Activated CD8-positive, alpha-beta memory T cell treated with anti-CD3 and anti-CD28 coated beads, Interleukin-2, amount 50 U/mL, for 48 hours (primary cell): ENCODE measurements around the gene CFAP97D2.
"Not testable (repeated sequence)": the region's sequence is repeated elsewhere in the genome, so short reads cannot be mapped to it uniquely, and the experiment has no call there.

Experiments
- DNase-seq: peaks from one replicate; pipeline ENCODE4 v3.0.0-alpha.2; 2020

The CFAP97D2 gene

DNA sequence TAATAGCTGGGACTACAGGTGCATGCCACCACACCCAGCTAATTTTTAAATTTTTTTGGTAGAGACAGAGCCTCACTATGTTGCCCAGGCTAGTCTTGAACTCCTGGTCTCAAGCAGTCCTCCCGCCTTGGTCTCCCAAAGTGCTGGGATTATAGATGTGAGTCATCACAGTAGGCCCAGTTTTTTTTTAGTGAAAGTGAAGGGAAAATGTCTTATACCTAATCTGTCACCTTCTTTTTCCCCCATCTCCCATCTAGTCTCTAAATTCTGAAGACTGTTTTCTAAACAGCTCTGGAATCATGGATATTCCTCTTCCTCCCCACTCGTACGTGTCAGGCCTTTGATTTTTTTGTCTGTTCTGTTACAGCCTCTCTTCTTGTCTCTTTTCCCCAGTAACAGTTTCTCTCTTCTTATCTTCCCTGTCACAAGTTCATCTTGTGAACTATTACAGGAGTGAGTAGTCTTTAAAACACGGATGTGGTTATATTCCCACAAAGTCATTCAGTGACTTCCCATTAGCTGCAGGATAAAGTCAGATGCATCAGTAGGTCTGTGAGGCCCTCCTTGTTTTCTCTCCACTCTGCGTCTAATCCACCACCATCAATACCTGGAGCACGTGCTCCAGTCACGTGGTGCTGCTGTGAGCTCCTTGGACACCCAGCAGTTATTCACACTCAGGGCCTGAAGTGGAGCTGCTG, 58.5 kb downstream of the CFAP97D2 start:
- no peak for DNase-seq

DNA sequence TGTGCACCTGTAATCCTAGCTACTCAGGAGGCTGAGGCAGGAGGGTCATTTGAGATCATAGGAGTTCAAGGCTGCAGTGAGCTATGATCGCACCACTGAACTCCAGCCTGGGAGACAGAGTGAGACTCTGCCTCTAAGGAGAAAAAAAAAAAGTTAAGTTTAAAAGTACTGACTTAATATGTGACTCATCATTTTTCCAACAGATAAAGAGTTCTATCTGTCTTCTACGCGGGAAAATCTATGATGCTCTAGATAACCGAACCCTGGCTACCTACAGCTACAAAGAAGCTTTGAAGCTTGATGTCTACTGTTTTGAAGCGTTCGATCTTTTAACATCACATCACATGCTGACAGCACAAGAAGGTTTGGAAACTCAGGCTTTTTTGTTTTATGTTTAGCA, 62.9 kb downstream of the CFAP97D2 start:
- no peak for DNase-seq

DNA sequence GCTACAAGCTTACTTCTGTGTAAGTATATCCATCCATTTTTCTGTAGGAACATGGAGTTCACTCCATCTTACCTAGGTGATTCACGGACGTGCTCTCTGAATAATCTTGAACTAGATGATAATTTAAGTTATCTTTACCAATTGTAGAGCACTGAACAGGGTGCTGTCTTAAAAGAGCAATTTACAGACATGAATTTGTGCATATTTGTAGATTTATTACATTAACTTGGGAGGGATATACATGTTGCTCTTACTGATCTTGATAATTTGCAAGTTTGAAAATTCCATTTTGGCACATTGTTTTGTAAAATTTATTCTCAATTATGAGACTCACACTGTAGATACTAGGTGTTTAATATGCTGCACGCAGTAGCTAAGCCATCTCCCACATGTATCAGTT, 64.9 kb downstream of the CFAP97D2 start:
- no peak for DNase-seq

DNA sequence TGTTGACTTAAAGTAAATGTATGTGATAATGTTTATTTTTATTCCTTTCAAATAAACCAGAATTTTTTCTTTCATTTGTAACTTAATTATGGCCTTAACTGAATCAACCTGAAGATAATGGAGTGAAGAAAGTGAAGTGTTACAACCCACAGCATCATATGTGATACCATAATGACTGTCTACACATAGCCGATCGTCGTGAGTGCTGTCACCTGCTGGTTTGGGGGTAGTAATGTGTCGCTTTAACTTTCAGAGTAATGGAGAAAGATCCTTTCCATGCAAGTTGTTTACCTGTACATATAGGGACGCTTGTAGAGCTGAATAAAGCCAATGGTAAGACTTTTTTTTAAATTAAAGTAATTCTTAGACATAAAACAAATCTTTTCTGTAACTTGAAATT, 65.6 kb downstream of the CFAP97D2 start:
- no peak for DNase-seq

DNA sequence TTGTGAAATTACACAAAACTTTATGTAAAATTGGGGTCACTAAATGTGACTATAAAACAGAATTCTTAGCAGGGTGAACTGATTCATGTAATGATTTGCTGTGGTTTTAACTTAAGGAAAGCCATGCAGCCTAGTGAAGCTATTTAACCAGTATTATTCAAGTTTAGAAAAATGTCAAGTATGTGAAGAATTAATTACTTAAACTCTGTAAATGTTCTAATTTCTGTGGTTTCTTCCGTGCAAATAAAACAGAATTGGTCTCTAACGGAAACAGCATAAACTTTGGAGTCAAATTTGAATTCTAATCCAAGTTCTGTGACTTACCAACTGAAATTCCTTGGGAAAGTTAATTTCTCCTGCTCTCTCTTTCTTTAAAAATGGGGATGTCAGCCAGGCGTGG, 69.0 kb downstream of the CFAP97D2 start:
- DNase-seq: no peak

DNA sequence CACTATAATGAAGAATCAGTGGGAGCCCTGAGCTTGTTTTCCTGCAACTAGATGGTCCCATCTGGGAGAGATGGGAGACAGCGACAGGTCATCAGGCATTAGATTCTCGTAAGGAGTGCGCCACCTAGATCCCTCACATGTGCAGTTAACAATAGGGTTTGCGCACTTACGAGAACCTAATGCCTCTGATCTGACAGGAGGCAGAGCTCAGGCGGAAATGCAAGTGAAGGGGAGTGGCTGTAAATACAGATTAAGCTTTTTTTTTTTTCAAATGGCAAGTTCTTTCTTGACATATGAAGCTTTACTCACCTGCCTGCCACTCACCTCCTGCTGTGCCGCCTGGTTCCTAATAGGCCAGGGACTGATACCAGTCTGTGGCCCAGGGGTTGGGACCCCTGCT, 70.0 kb downstream of the CFAP97D2 start:
- no peak for DNase-seq

DNA sequence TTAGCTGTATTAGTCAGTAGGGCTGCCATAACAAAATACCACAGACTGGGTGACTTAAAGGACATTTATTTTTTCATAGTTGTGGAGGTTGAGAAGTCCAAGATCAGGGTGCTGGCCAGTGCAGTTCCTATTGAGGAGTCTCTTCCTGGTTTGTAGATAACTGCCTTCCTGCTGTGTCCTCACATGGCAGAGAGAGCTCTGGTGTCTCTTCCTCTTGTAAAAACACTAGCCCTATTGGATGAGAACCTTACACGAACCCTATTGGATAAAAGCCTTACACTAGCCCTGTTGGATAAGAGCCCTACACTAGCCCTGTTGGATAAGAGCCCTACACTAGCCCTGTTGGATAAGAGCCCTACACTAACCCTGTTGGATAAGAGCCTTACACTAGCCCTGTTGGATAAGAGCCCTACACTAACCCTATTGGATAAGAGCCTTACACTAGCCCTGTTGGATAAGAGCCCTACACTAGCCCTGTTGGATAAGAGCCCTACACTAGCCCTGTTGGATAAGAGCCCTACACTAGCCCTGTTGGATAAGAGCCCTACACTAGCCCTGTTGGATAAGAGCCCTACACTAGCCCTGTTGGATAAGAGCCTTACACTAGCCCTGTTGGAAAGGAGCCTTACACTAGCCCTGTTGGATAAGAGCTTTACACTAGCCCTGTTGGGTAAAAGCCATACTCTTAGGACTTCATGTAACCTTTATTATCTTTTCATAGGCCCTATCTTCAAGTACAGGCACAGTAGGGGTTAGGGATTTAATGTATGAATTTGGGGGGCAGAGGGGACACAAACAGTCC, 72.8 kb downstream of the CFAP97D2 start:
- not testable (repeated sequence) for DNase-seq

DNA sequence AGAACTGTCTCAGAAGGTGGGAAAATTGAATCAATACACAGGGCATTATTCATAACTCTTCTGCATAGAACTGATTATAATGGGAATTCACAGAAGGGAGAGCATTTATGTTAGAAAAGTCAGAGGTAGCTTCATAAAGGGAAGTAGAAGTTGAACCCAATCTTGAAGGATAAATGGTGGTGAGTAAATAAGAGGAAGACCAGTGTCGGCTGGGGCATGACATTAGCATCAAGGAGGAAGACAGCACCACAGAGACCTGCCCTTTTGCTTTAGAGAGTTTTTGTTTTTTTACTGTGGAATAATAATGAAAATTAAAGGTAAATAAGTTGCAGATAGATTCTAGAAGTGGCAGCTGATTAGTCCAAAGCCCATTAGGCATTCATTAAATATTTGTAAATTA, 77.5 kb downstream of the CFAP97D2 start:
- no peak for DNase-seq

DNA sequence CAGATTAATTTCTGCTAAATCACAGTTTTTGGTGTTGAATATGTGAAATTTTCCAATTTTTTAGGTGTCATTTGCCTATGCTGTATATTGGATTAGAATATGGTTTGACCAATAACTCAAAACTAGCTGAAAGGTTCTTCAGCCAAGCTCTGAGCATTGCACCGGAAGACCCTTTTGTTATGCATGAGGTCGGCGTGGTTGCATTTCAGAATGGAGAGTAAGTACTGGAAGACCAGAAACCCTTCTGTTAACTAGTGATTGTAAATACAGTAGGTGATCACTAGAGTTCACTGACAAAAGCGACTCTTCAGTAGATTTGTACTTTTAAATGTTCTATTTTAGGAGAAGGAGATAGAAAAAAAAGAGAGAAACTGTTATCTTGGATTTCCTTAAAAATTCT, 78.0 kb downstream of the CFAP97D2 start:
- DNase-seq: no peak

DNA sequence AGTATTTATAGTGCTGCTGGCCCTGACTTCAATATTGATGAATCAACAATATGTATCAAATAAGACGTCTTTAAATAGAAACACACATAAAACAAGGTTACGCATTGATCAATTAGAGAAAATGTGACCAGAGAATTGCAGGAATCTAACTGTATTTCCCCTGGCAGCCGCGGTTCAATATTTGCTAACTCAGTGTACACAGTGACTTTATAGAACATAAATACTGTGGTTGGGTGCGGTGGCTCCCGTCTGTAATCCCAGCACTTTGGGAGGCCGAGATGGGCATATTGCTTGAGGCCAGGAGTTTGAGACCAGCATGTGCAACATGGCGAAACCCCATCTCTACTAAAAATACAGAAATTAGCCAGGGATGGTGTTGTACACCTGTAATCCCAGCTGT, 79.5 kb downstream of the CFAP97D2 start:
- DNase-seq: no peak

DNA sequence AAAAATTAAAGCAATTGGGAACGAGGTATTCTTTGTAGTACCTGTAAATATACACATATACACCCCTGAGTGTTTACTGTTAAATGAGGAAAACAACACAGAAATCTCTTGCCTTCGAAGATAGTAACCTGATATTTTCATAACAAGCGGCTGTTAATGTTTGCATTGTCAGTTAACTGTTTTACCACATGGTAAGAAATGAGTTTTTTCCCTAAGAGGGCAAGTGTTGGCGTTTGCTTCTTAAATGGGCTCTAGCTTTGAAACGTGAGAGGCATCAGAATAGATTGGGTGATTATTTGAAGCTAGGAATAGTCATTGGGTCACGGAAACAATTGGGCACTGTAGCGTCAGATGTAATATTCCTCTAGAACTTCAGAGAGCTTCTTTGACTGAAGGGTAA, 80.3 kb downstream of the CFAP97D2 start:
- no peak for DNase-seq

DNA sequence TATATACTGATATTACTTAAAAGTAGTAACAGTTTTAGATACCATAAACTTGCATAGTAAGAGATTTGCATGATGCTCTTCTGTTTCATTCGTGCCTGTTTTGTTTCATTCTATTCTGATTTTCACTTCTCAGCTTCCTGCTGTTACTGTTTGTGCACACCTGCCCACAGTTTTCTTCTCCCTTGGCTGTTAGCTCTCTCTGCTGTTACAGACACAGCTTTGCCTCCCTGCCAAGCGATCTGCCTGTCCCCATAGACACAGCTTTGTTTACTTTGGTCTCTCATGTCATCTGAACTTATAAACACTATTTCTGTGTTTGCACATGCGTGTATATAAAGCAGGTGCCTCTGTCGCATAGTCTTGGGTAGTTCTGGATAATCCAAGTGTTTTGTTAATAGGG, 80.9 kb downstream of the CFAP97D2 start:
- DNase-seq: no peak

DNA sequence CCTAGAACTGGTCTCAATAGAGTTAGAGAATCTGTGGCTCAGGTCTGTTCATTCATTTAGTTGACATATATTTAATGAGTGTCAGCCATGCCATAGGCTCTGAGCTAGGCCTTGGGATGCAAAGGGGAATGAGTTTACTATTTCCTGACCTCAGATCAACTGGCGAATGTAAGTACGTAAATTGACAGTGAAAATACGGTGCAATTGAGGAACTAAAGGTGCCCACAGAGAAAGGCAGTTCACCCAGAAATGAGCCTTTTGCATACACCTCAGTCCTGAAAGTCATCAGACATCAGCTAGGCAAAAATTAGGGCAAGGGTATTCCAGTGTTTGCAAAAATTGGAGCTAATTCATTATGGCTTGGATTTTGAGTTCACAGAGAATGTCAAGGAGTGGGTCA, 81.8 kb downstream of the CFAP97D2 start:
- no peak for DNase-seq

DNA sequence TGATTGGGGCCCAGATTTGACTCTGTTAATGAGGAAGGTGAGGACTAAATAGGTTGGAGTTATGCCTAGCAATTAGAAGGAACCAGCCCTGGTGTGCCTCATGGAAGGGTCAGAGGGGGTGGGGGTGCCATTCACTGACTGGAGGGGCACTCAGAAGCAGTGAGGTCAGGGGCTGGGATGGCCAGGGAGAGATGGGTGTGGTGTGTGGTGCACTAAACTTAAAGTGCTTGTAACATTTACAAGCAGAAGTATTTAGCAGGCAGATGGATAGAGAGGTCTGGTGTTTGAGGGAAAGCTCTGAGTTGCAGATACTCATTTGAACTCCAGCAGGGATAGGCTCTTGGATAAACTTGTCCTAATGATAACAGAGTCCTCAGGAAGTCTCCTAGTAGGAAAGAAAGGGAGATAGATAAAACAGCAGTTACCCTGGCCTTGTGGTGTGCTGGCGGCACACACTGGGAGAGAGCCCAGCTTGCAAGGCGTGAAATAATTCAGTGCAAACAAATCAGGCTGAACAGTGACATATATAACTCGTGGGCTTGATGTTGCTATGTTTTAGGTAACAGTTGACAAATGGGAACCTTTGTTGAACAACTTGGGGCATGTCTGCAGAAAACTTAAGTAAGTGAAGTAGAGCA, 82.4 kb downstream of the CFAP97D2 start:
- no peak for DNase-seq

DNA sequence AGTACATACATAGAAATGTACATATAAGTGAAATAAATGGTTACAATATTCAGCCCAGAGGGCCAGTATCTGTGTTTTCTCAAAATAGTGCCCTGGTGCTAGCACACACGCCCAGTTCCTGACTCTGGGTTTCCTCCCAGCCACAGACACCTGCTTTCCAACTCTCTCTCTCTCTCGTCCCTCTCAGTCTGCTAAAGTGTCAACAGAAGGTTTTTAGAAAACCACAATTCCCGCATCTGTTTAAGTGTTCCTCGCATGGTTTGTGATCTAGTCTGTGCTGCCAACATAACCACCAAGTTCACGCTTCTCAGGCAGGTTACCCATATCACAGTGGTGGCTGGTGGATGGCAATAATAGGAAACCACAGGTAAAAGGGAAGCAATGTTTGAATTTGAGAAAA, 84.5 kb downstream of the CFAP97D2 start:
- no peak for DNase-seq

DNA sequence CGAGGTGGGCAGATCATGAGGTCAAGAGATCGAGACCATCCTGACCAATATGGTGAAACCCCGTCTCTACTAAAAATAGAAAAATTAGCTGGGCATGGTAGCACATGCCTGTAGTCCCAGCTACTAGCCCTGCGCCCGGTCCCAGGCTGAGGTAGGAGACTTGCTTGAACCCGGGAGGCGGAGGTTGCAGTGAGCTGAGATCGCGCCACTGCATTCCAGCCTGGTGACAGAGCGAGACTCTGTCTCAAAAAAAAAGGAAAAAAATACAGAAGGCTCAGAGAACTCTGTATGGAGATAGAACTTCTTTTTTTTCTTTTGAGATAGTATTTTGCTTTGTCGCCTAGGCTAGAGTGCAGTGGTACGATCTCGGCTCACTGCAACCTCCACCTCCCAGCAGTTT, 85.3 kb downstream of the CFAP97D2 start:
- DNase-seq: not testable (repeated sequence)

DNA sequence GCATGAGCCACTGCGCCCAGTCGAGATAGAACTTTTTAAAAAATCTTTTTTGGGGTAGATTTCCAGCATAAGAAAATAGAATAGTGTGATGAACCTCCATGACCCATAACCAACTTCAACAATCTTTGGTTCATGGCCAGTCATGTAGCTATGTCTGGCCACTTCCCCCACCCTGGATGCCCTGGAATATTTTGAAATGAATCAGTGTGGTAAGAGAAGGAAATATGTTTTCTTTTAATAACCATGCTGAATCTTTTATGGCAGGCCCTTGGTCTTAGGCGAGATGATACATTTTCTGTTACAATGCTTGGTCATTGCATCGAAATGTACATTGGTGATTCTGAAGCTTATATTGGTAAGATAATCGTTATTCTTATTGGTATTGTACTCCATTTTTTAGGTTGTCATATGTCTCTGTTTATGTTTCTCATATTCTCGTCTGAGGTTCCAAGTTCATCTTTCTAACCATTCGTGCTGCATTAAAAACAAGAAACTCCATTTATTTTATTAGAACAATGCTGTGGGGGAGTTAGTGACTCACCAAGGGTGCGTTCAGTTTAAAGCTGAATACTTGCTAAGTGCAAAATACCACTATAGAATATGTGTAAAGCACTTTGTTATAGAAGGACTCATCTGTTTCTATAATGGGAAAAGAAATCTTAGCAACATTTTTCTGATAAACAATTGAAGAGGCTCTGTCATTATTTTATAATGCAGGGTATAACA, 86.0 kb downstream of the CFAP97D2 start:
- DNase-seq: no peak

DNA sequence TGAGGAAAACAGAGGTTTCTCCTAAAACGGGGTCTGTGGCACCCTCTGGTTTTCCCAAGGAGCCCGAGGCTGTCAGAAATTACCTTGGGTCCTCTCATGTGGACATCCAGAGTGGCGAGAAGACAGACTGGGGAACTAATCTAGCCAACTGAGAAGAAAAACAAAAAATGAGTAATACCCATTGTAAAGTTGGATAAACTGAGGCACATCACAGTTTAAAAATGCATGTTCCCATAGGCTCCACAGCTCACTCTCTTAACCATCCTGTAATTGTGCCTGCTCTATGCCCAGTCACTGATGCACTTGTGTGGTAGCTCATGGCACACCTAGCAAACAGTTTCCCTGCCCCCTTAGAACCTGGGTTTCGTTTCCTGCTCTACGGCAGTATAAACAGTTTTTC, 87.2 kb downstream of the CFAP97D2 start:
- DNase-seq: no peak

DNA sequence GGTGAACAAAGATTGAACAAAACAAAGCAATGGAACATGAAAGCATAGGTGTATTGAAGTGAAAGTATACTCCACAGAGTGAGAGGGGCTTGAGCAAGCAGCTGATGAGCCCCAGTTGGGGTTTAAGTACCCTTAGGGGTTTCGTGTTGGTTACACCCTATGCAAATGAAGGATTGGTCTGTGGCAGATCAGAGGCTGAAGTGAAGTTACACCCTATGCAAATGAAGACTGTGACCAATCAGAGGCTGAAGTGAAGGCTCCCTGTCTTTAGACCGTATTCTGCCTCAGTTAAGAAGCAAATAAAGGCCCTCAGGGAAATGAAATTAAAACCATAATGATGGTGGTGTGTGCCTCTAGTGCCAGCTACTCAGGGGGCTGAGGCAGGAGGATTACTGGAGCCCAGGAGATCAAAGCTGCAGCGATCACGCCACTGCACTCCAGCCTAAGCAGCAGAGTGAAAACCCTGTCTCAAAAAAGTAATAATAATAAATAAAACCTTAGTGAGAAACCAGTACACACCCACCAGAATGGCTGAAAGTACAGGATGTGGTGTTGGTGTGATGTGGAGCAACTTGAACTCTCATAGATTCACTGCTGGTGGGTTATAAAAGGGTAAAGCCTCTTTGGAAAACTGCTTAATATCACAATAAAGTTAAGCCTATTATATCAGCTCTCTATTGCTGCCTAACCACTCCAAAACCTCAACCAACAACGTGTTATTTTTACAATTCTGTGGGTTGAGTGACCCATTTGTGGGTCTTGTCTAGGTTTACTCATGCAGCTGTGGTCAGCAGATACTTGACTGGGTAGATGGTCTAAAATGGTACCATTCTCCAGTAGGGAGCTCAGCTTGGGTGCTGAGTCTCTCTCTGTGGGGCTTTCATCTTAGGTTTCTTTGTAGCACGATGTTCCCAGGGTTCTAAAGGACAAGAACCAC, 89.6 kb downstream of the CFAP97D2 start:
- no peak for DNase-seq

DNA sequence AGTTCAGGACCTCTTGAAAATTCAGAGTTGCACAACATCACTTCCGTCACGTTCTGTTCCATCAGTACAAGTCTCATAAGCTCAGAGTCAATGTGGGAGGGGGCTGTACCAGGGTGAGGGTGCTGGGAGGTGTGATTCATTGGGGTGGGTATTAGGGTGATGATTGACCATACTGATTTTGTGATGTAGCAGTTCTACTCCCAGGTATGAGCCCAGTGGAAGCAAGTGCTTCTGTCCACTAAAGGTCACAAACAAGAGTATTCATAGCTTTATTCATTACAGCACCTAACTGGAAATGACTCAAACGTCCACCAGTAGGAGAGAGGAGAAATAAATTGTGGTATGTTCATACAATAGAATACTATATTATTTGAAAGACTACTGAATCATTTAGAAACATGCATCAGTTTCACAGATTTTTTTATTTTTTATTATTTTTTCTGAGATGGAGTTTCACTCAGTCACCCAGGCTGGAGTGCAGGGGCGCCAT, 90.3 kb downstream of the CFAP97D2 start:
- DNase-seq: no peak
